ENCODE data around the gene VAV2.

The VAV2 gene

DNA sequence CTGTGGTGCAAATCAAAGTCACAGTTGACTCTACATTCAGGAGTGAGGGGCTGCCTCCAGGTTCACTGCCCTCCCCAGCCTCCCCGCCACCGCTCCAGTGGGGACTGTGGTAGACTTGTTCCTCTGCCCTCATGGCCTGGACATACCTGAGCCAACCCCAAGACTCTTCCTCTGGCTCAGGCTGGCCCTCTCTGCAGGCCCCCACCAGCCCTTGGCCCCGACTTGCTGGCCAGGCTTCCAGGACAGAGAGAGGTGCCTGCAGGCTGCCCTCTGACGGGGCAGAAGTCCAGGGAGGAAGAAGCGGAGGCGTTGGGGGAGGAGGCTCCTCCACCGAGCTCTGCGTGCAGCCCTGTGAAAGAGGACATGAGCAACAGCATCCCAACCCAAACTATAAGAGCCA lies 251.2 kb downstream of the VAV2 start:
- TF ChIP-seq, protein P1, sequence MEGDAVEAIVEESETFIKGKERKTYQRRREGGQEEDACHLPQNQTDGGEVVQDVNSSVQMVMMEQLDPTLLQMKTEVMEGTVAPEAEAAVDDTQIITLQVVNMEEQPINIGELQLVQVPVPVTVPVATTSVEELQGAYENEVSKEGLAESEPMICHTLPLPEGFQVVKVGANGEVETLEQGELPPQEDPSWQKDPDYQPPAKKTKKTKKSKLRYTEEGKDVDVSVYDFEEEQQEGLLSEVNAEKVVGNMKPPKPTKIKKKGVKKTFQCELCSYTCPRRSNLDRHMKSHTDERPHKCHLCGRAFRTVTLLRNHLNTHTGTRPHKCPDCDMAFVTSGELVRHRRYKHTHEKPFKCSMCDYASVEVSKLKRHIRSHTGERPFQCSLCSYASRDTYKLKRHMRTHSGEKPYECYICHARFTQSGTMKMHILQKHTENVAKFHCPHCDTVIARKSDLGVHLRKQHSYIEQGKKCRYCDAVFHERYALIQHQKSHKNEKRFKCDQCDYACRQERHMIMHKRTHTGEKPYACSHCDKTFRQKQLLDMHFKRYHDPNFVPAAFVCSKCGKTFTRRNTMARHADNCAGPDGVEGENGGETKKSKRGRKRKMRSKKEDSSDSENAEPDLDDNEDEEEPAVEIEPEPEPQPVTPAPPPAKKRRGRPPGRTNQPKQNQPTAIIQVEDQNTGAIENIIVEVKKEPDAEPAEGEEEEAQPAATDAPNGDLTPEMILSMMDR (IDR thresholded peaks at IDR 0.05; ENCODE audit: insufficient read depth, missing control alignments) = no peak
- DNase-seq (ENCODE audit: insufficient read length, low spot score) (no peak), FAIRE-seq (no peak)

DNA sequence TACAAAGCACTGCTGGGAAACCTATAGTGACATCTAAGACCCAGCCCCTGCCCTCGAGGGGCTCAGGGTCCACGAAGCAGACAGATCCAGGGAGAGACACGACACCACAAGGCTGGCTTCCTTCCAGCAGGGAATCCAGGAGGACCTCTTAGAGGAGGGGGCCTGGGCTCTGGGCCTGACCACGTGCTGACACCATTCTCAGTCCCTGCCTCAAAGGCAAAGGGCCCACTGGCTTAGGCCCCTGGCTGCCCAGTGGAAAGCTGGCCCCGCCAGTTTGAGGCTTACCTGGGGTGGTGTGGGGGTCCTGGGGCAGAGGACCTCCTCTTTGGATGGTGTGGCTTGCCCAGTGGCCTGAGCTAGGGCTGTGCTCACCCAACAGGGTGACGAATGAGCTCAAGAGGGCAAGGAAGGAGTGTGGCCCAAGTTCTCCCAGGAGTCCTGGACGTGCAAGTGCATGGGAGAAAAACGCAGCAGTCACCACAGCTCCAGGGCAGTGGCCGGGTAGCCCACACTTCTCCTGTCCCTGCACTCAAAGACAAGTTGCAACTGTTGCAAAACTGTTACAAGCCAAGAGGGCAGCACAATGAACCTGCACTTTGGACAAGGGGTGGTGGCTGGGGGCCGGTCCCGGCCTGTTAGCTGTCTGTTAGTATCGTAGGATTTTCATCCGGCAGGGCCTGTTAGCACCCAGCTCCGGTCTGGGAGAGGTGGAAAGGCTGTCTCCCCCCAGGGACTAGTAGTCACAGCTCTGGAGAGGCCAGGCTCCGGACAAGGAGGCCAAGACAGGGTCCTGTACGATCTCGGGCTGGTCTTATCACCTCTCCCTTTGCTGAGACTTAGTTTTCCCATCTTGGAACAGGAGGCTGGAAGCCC lies 252.5 kb downstream of the VAV2 start:
- DNase-seq (ENCODE audit: insufficient read length, low spot score) (no peak), FAIRE-seq (no peak)
- TF ChIP-seq, protein P1 (IDR thresholded peaks at IDR 0.05; ENCODE audit: insufficient read depth, missing control alignments) = no peak

DNA sequence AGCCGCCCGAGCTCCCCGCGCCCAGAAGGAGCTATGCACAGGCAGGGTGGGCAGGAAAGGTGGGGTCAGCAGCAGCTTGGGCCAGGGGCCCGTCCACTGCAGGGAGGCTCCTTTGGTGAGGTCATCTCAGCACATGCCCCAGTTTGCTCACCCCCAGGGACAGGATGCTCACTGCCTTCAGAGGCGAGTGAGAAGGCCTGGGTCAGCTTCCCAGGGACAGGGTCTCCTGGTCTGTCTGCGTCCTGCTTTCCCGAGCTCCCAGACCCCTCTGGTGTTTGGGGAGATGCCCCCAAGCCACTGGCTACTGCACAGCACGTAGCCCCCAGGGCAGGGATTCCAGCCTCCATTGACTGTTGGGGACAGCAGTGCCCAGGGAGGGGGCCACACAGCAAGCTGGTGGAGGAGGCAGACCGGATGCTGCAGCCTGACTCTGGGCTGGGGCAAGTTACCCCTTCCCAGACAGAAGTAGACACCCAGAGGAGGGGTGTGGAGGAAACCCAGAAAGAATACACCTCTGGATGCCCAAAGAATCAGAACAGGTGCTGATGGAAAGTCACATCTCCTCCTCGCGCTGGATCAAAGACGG lies 253.4 kb downstream of the VAV2 start:
- TF ChIP-seq, protein P1 (IDR thresholded peaks at IDR 0.05; ENCODE audit: insufficient read depth, missing control alignments) = no peak
- DNase-seq (ENCODE audit: insufficient read length, low spot score) = no peak
- no peak for FAIRE-seq

DNA sequence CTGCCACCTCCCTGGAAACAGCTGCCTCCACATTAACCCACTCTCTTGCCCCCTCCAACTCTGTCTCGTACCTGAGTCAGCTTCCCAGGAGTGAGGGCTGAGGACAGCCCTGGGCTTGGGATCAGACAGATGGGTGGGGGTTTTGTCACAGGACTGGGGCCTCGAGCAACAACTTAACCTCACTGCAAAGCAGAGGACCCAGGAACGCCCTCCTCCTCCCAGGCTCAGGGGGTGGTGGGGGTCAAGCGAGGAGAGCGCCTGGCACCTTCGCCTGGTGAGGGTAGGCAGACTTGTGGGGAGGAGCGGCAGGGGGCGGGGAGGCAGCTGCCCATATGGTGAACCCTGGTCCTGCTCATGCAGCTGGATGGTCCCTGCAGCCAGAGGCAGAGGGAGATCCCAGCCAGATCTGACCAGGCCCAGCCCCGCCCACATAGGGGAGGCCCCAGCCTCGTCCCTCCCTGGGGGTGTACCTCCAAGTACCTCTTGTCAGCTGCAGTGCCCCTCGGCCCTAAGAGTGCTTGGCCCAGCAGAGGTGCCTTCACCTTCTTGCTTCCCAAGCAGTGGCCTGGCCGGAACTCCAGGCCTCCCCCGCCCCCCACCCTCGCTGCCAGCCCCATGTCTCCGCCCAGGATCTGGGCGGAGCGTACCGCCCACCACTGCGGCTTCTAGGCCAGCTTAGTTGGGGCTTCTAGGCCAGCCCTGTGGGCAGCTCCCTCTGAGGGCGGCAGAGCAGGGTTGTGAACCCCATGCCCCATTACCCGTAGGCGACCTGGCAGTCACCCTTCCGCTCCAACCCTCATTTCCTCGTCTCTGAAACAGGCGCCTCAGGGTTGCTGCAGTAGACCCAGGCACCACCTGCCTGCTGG lies 254.1 kb downstream of the VAV2 start, which contains the start of gene SARDH:
Gene SARDH, minus strand, starts transcription at position 579 of the 866 bp plus-strand sequence. CDS start 4,179 bp downstream, outside the sequence.
- no peak for FAIRE-seq
- peak; percentile 57 for DNase-seq (ENCODE audit: insufficient read length, low spot score)
- TF ChIP-seq, protein P1 (IDR thresholded peaks at IDR 0.05; ENCODE audit: insufficient read depth, missing control alignments) = no peak

DNA sequence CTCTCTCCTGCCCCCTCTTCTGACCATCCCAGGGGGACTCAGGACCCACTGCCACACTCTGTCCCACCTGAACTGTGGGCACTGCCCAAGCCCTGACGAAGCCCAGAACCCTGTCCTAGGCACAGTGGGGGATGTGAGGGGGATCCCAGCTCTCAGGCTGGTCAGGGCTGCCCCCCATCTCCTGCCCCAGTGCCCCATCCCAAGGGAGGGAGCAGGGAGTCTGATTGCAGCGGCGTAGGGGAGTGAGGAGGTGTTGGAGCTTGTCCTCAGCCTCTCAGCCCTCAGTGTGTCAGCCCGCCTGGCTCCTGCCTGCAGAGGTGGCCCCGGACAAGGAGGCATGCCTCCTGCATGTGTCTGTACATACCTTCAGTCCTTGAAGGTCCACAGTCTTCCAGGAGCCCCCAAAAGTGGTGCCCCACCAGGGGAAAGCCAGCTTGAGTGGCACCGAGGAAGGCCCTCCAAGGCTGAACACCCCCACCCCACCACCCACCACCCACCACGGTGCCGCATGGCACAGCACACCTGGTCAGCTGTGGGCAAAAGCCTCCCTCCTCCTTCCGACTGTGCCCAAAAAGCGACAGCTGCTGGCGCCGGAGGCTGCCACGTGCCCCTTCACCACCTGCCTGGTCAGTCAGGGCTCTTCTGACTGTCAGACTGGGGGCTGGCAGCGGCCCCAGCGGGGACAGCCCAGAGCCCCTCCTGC lies 254.9 kb downstream of the VAV2 start:
- DNase-seq (ENCODE audit: insufficient read length, low spot score) = no peak
- FAIRE-seq = no peak
- TF ChIP-seq, protein P1 (IDR thresholded peaks at IDR 0.05; ENCODE audit: insufficient read depth, missing control alignments) = no peak

DNA sequence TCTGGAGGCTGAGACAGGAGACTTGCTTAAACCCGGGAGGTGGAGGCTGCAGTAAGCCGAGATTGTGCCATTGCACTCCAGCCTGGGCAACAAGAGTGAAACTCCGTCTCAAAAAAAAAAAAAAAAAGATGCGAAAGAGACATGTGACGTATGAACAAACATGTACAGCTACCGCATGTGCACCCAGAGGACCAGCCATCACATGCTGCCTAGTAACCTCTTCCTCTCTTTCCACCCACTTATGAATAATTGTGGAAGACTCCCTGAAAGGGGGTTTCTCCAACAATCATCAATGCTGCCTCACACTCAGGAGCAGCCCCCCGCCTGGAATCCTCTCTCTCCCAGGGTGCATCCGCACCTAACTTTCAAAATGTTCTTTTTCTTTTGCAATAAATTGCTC lies 256.2 kb downstream of the VAV2 start:
- DNase-seq (ENCODE audit: insufficient read length, low spot score) = no peak
- TF ChIP-seq, protein P1 (IDR thresholded peaks at IDR 0.05; ENCODE audit: insufficient read depth, missing control alignments) = no peak
- no peak for FAIRE-seq

All from D721Med (cell line).